Nephron progenitor cell (in vitro differentiated cells): ENCODE results near the gene RPL6.
"Not testable (repeated sequence)": the region's sequence is repeated elsewhere in the genome, so short reads cannot be mapped to it uniquely, and the experiment has no call there.

ENCODE experiments used
- DNase-seq: peaks from one replicate; pipeline ENCODE4 v3.0.0; 2021
- H3K27ac Mint-ChIP-seq: 2 replicates; pipeline ENCODE4 v1.8.0; 2021; ENCODE audit warnings: mild to moderate bottlenecking, moderate library complexity, mixed read lengths
- H3K27me3 Mint-ChIP-seq: 2 replicates; pipeline ENCODE4 v1.8.0; 2021; ENCODE audit warnings: mild to moderate bottlenecking, low read depth, mixed read lengths; ENCODE audit not compliant: poor library complexity
- H3K36me3 Mint-ChIP-seq: 2 replicates; pipeline ENCODE4 v1.8.0; 2021; ENCODE audit warnings: low read depth, mixed read lengths
- H3K4me1 Mint-ChIP-seq: 2 replicates; pipeline ENCODE4 v1.8.0; 2021; ENCODE audit warnings: mixed read lengths
- H3K4me3 Mint-ChIP-seq: 2 replicates; pipeline ENCODE4 v1.8.0; 2021; ENCODE audit warnings: mild to moderate bottlenecking, moderate library complexity, mixed read lengths
- H3K9me3 Mint-ChIP-seq: 2 replicates; pipeline ENCODE4 v1.8.0; 2021; ENCODE audit warnings: mild to moderate bottlenecking, moderate library complexity, mixed read lengths
- CTCF ChIP-seq: fragments of 200-600 bp; sonication (generic); IDR thresholded peaks from 2 replicates; pipeline ENCODE4 v1.5.0; 2021; ENCODE audit warnings: antibody characterized with exemption

The RPL6 gene

GRCh38 chr12:112421363-112421762, 12.0 kb upstream of the RPL6 start:
- H3K9me3 Mint-ChIP-seq: no peaks in the 10 kb centered on the region
- no peak for DNase-seq
- no peaks in the 10 kb centered on the region for H3K27me3 Mint-ChIP-seq
- H3K27ac Mint-ChIP-seq: no peak overlapping the region
- peaks cover 39% of the 10 kb centered on the region for H3K4me1 Mint-ChIP-seq
- TF ChIP-seq CTCF: no peak
- peaks cover 2% of the 10 kb centered on the region for H3K36me3 Mint-ChIP-seq
- H3K4me3 Mint-ChIP-seq: peak overlapping the region; percentile 94

DNA sequence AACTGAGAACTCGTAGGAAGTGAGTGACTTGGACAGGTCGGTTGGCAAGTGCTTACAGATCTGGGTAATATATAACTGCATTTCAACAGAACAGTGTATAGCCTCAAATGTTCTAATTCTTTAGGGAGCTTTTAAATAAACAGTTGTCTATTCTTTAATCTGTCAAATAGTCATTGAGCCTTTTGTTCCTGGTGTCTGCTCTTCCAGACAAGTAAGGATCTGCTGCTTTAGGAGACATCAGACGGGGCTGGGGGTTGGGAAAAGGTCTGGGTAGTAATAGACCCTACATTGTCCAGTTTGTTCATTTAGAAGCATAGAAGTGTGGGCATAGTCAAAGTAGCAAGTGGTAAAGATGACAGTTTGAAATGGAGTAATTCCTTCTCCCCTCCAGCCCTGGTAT, 11.3 kb upstream of the RPL6 start:
- TF ChIP-seq CTCF: no peak
- Mint-ChIP-seq H3K9me3 (no peaks in the 10 kb centered on the region), H3K27ac (peak overlapping the region; percentile 15), H3K27me3 (no peaks in the 10 kb centered on the region), H3K4me3 (peak overlapping the region; percentile 94), H3K4me1 (peaks cover 39% of the 10 kb centered on the region), H3K36me3 (no peaks in the 10 kb centered on the region)
- no peak for DNase-seq

DNA sequence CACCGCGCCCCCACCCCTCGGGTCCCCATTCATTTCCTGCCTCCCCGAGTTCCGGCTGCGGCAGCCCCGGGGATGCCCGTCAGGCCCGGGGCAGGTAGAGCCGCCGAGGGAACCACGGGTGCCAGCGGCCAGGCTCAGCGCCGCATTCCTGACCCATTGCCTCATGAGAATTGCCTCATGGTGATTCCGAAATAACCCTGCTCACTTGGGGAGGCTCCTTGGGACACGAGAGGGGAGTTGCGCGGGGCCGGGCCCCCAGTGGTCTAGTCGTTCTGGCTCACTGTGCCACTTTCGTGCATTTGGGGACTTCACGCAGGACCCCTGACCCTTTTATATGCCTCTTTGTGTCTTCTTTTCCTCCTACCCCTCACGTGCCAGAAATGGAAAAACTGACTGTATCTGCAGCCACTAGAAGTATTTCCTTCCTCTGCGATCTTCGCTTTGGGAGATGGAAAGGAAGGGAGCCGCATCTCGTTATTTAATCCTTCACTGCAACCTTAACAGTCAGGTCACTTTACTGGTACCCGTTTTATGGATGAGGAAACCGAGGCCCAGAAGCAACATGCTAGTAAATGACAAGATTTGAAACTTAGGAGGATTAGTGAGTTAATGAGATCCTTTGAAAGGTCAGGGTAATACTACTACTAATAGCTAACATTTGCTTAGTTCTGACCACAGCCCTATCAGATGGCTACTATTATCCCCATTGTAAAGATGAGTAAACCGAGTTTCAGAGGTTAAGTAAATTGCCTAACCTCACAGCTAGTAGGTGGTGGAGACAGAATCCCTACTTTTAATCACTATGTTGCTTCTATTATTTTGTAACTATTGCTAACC, 10.1 kb upstream of the RPL6 start:
- peak; percentile 51 for DNase-seq
- Mint-ChIP-seq H3K27ac (peak overlapping the region; percentile 95), H3K4me1 (peaks cover 39% of the 10 kb centered on the region), H3K9me3 (no peaks in the 10 kb centered on the region), H3K27me3 (peaks cover 4% of the 10 kb centered on the region), H3K36me3 (no peaks in the 10 kb centered on the region), H3K4me3 (peak overlapping the region; percentile 94)
- TF ChIP-seq CTCF: no peak

DNA sequence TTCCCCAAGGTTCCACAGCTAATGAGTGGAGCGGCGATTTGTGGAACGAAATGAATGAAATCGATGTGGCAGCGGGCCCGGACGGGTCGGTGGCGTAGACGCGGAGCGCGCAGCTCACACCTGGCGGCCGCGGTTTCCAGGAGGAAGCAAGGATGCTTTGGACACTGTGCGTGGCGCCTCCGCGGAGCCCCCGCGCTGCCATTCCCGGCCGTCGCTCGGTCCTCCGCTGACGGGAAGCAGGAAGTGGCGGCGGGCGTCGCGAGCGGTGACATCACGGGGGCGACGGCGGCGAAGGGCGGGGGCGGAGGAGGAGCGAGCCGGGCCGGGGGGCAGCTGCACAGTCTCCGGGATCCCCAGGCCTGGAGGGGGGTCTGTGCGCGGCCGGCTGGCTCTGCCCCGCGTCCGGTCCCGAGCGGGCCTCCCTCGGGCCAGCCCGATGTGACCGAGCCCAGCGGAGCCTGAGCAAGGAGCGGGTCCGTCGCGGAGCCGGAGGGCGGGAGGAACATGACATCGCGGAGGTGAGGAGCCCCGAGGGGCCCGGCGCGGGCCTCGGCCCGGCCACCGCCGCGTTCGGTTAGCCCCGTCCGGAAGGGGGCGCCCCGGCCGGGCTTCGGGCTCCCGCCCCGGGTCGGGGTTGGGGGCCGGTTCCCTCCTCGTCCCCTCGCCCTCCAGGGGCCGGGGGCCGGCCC, 9.3 kb upstream of the RPL6 start, which contains the start of gene PTPN11:
PTPN11 (plus strand) TSS at position 340 of the 689 bp plus-strand sequence; CDS start at position 505, 165 bp downstream.
- Mint-ChIP-seq H3K4me1 (peaks cover 32% of the 10 kb centered on the region), H3K27ac (peak within 1 kb of the TSS; percentile 98), H3K4me3 (peak within 1 kb of the TSS; percentile 98), H3K9me3 (no peaks in the 10 kb centered on the region), H3K36me3 (no peaks in the 10 kb centered on the region), H3K27me3 (peaks cover 4% of the 10 kb centered on the region)
- DNase-seq: peak; percentile 94
- peak; percentile 47 for TF ChIP-seq CTCF

GRCh38 chr12:112418273-112418607, 8.8 kb upstream of the RPL6 start:
- Mint-ChIP-seq H3K4me3 (peak overlapping the region; percentile 98), H3K27me3 (peaks cover 4% of the 10 kb centered on the region), H3K36me3 (no peaks in the 10 kb centered on the region), H3K4me1 (peaks cover 32% of the 10 kb centered on the region), H3K27ac (peak overlapping the region; percentile 98), H3K9me3 (no peaks in the 10 kb centered on the region)
- DNase-seq: no peak
- no peak for TF ChIP-seq CTCF

DNA sequence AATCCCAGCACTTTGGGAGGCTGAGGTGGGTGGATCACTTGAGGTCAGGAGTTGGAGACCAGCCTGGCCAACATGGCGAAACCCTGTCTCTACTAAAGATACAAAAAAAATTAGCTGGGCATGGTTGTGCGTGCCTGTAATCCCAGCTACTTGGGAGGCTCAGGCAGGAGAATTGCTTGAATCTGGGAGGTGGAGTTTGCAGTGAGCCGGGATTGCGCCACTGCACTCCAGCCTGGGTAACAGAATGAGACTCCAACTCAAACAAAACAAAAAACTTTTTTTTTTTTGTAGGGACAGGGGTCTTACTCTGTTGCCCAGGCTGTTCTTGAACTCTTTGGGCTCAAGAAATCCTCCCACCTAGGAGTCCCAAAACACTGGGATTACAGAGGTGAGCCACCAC, 6.1 kb upstream of the RPL6 start:
- not testable (repeated sequence) for H3K27me3 Mint-ChIP-seq, DNase-seq, H3K27ac Mint-ChIP-seq, H3K36me3 Mint-ChIP-seq, H3K9me3 Mint-ChIP-seq
- H3K4me1 Mint-ChIP-seq: peaks cover 14% of the 10 kb centered on the region
- H3K4me3 Mint-ChIP-seq: peak overlapping the region; percentile 34
